Retinal pigment epithelial cell (primary cell): ENCODE measurements around the gene WIF1.

Experiments
- DNase-seq: peaks from one replicate; pipeline ENCODE4 v3.0.0-alpha.2; 2010; ENCODE audit warnings: low read depth
- H3K4me3 ChIP-seq: 2 replicates; pipeline ENCODE4 v1.5.1; 2011; ENCODE audit warnings: mild to moderate bottlenecking, low read length, control low read depth, moderate library complexity
- CTCF ChIP-seq: conservative IDR thresholded peaks from 2 replicates; pipeline ENCODE4 v1.5.1; 2011; ENCODE audit warnings: low read depth, low read length, control low read depth, inconsistent platforms

The WIF1 gene

DNA sequence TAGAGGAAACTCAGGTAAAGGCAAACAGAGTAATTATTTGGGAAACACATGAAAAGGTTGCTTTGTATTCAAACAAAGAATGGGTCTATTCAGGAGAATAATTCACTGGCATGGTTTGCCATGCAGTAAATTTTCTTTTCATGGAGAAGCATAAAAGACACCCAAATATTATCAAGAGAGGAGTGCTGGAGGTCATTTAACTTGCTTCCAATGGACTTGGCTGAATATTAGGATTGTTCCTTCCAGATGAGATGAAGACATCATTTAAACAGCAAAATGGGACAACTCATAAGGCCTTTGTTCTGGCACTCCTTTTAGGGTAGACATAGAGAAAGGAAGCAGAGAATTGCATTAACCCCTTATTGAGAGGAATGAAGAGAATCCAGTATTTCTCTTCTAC, 38.7 kb downstream of the WIF1 start:
- TF ChIP-seq CTCF: no peak
- no peak for DNase-seq
- no peak overlapping the region for H3K4me3 ChIP-seq

DNA sequence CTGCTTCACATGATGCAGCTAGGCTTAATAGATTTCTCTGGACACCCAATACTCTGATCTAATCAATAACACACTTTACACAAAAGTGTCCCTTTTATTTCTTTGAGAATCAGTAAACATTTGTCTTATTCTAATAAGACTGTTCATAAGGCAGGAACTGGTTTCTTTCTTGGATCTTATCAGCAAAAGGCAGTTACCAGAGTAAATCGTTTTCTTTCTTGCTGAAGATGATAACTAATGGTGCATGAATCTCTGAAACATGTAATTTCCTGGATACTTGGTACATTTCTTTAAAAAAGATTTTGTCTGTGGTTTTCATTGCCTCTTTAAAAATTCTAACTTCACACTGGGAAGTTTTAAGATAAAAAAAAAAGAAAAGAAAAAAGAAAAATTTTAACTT, 39.6 kb downstream of the WIF1 start:
- TF ChIP-seq CTCF: no peak
- DNase-seq: no peak
- H3K4me3 ChIP-seq: no peak overlapping the region

DNA sequence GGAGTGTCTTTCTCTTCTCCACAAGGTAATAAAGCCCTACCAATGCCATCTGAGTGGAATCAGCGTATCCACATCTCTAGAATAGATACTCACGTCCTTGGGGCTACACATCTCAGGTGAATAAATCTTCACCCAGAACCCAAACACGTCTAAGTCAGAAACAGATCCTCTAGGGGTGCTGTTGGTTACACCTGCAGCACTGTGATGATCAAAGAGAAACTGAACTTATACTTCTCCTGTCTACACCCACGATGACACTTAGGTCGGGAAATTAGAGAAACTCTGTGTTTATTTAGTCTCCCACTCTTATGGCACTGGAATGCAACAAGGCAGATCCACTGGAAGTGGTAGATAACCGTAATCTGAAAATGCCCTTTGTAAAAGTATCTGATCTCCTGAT, 46.2 kb downstream of the WIF1 start:
- DNase-seq: no peak

GRCh38 chr12:65069336-65069735, 51.8 kb downstream of the WIF1 start:
- TF ChIP-seq CTCF: no peak
- DNase-seq: no peak
- H3K4me3 ChIP-seq: no peak overlapping the region

More for the DNA sequence above, 46.2 kb downstream of the WIF1 start:
- TF ChIP-seq CTCF: peak; percentile 3
- no peak overlapping the region for H3K4me3 ChIP-seq

GRCh38 chr12:65067383-65067782, 53.7 kb downstream of the WIF1 start:
- no peak for DNase-seq
- H3K4me3 ChIP-seq: no peak overlapping the region
- no peak for TF ChIP-seq CTCF

DNA sequence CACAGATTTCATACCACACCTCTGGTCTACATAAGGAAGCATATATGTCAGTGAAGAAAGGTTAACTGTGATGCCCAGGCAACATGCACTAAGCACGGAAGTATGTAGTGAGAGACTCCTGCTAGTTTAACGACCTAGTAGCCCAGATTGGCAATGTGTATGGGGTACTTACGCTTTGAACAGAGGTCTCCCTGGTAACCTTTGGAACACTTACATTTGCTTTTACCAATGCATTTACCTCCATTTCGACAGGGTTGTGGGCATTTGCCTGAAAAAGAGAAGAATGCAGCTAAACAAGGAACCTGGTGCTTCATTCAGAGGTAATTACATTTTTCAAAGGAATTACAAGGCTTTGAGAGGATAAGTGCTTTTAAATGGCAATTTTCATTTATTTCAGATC, 65.2 kb downstream of the WIF1 start:
- TF ChIP-seq CTCF: no peak
- DNase-seq: no peak
- H3K4me3 ChIP-seq: no peak overlapping the region

GRCh38 chr12:65051218-65051617, 69.9 kb downstream of the WIF1 start:
- TF ChIP-seq CTCF: no peak
- H3K4me3 ChIP-seq: no peak overlapping the region
- DNase-seq: no peak
